Thoracic aorta (tissue), 2 donors: ENCODE data around the gene NET1. TPM values are rescaled to one million over a fixed set of nuclear protein-coding genes. Genes with fewer than 3 reads are reported as not detected.

ENCODE experiments used
- ATAC-seq: fragments of 150-250 bp; one replicate; pipeline ENCODE4 v1.8.0; 2017; ENCODE audit warnings: low read depth; ENCODE audit not compliant: insufficient number of reproducible peaks, low FRiP score
- DNase-seq: peaks from one replicate; pipeline ENCODE4 v3.0.0-alpha.2; 2020; ENCODE audit warnings: low spot score
- H3K27ac ChIP-seq, 2 donors: fragments of 200-600 bp; sonication (generic); 1 replicate in 1 of 2; 2 replicates in 1 of 2; pipeline ENCODE4 v1.5.1; 2016; ENCODE audit warnings: mild to moderate bottlenecking in 2 of 2, moderate library complexity in 2 of 2
- H3K27me3 ChIP-seq: fragments of 200-600 bp; sonication (generic); replicated peaks from 2 replicates; pipeline ENCODE4 v1.6.0; 2016; ENCODE audit warnings: mild to moderate bottlenecking; ENCODE audit not compliant: insufficient read depth
- H3K36me3 ChIP-seq: fragments of 200-600 bp; sonication (generic); one replicate; pipeline ENCODE4 v1.5.1; 2016
- H3K4me1 ChIP-seq, 2 donors: fragments of 200-600 bp; sonication (generic); 1 replicate in 1 of 2; 2 replicates in 1 of 2; pipeline versions ENCODE4 v1.5.1 to v1.6.0; 2016; ENCODE audit warnings: low read depth in 2 of 2, mild to moderate bottlenecking in 1 of 2; ENCODE audit not compliant: control insufficient read depth in 1 of 2
- H3K4me3 ChIP-seq: fragments of 200-600 bp; sonication (generic); 2 replicates; pipeline ENCODE4 v1.5.1; 2016; ENCODE audit warnings: mild to moderate bottlenecking
- H3K9me3 ChIP-seq: fragments of 200-600 bp; sonication (generic); 2 replicates; pipeline ENCODE4 v1.5.1; 2016
- CTCF ChIP-seq: fragments of 200-600 bp; sonication (generic); IDR thresholded peaks from one replicate; pipeline ENCODE4 v1.5.1; 2019; ENCODE audit warnings: antibody characterized with exemption
- total RNA-seq, 2 donors: library from RNA; depleted of rRNA; stranded (reverse); fragments of >200 nt; gene quantifications; one replicate each; pipeline versions ENCODE4 v1.1.0 to v1.2.3, GENCODE V29; 2016

NET1 gene
- total RNA-seq, 2 donors from 2014 or later: 117 to 232 TPM

- Histone ChIP-seq H3K36me3 (peaks cover 65% of the 10 kb centered on the region), H3K4me1 (peaks cover 0 to 56% of the 10 kb centered on the region in 2 donors), H3K9me3 (no peaks in the 10 kb centered on the region), H3K27me3 (no peaks in the 10 kb centered on the region), H3K27ac (no peak overlapping the region), H3K4me3 (no peak overlapping the region)
- no peak for DNase-seq
- ATAC-seq: no peak
- TF ChIP-seq CTCF: no peak
Observed at GRCh38 chr10:5457741-5458140, 45.4 kb downstream of the NET1 start.

- no peak overlapping the region for H3K4me3 ChIP-seq
- ATAC-seq (no peak), DNase-seq (no peak)
- peaks cover 59% of the 10 kb centered on the region for H3K36me3 ChIP-seq
- TF ChIP-seq CTCF: no peak
- H3K27ac ChIP-seq: no peak overlapping the region
- H3K9me3 ChIP-seq: no peaks in the 10 kb centered on the region
- peaks cover 0 to 49% of the 10 kb centered on the region in 2 donors for H3K4me1 ChIP-seq
- H3K27me3 ChIP-seq: no peaks in the 10 kb centered on the region
Observed at GRCh38 chr10:5458425-5458824, 46.1 kb downstream of the NET1 start.

GRCh38 chr10:5458949-5459747 is 46.8 kb downstream of the NET1 start:
- TF ChIP-seq CTCF: no peak
- no peak for DNase-seq
- Histone ChIP-seq H3K4me3 (no peak overlapping the region), H3K4me1 (peaks cover 0 to 42% of the 10 kb centered on the region in 2 donors), H3K27ac (no peak overlapping the region), H3K36me3 (peaks cover 52% of the 10 kb centered on the region), H3K9me3 (no peaks in the 10 kb centered on the region), H3K27me3 (no peaks in the 10 kb centered on the region)
- ATAC-seq: no peak

GRCh38 chr10:5460468-5461202 is 48.3 kb downstream of the NET1 start:
- Histone ChIP-seq H3K9me3 (no peaks in the 10 kb centered on the region), H3K27me3 (no peaks in the 10 kb centered on the region), H3K4me1 (peaks cover under 1 to 39% of the 10 kb centered on the region in 2 donors), H3K36me3 (peaks cover 37% of the 10 kb centered on the region), H3K27ac (no peak overlapping the region), H3K4me3 (no peak overlapping the region)
- no peak for ATAC-seq
- DNase-seq: no peak
- TF ChIP-seq CTCF: no peak

GRCh38 chr10:5461203-5461588 is 48.8 kb downstream of the NET1 start:
- TF ChIP-seq CTCF: no peak
- Histone ChIP-seq H3K27me3 (no peaks in the 10 kb centered on the region), H3K36me3 (peaks cover 32% of the 10 kb centered on the region), H3K4me1 (peaks cover 6 to 40% of the 10 kb centered on the region in 2 donors), H3K4me3 (no peak overlapping the region), H3K9me3 (no peaks in the 10 kb centered on the region), H3K27ac (no peak overlapping the region)
- ATAC-seq (no peak), DNase-seq (no peak)
